HepG2 (cell line): ENCODE data around the gene DEFB131B.
"Not testable (repeated sequence)": the region's sequence is repeated elsewhere in the genome, so short reads cannot be mapped to it uniquely, and the experiment has no call there.

ENCODE experiments used
- RFX1 ChIP-seq: fragments of 450-650 bp; IDR thresholded peaks from 2 replicates; pipeline ENCODE4 v1.6.1; 2017
- SMAD3 ChIP-seq: sonication (generic); formaldehyde crosslinking; IDR thresholded peaks from 2 replicates; pipeline ENCODE4 v1.4.0; 2020; ENCODE audit warnings: missing genetic modification reagents

- not testable (repeated sequence) for TF ChIP-seq SMAD3 (CRISPR knock-in tag); RFX1
These were observed 22.9 kb downstream of the DEFB131B start for GRCh38 chr11:71901137-71901536.
